Tibial nerve (tissue), 4 donors: ENCODE measurements around the gene TMEM132D.

Source experiments
- CTCF ChIP-seq, 5 experiments: fragments of 200-600 bp in 3 of 5; fragments of 450-650 bp in 2 of 5; sonication (generic) in 3 of 5; IDR thresholded peaks; one replicate each; pipeline ENCODE4 v1.5.1; 2016 to 2019; ENCODE audit warnings: antibody characterized with exemption in 5 of 5, mild to moderate bottlenecking in 3 of 5, moderate library complexity in 2 of 5
- EP300 ChIP-seq, 2 donors: sonication (generic); formaldehyde crosslinking; IDR thresholded peaks; one replicate each; pipeline ENCODE4 v1.6.1; 2017; ENCODE audit warnings: antibody characterized with exemption in 2 of 2, mild to moderate bottlenecking in 1 of 2
- POLR2A ChIP-seq, 2 donors: fragments of 450-650 bp; IDR thresholded peaks; one replicate each; pipeline ENCODE4 v1.6.1; 2017; ENCODE audit warnings: antibody characterized with exemption in 2 of 2, mild to moderate bottlenecking in 2 of 2, moderate library complexity in 2 of 2

GRCh38 chr12:129825316-129825715 lies 78.5 kb downstream of the TMEM132D start:
- TF ChIP-seq CTCF (IDR thresholded peaks at IDR 0.05) (no peak), POLR2A (IDR thresholded peaks at IDR 0.05) (no peak), EP300 (IDR thresholded peaks at IDR 0.05) (no peak)
